ENCODE data around the gene MYO5C. TPM values are rescaled to one million over a fixed set of nuclear protein-coding genes. Genes with fewer than 3 reads are reported as not detected.

Gene MYO5C
- total RNA-seq, 6 experiments from 2014 or later = 0.02 to 0.10 TPM; not detected in 4

DNA sequence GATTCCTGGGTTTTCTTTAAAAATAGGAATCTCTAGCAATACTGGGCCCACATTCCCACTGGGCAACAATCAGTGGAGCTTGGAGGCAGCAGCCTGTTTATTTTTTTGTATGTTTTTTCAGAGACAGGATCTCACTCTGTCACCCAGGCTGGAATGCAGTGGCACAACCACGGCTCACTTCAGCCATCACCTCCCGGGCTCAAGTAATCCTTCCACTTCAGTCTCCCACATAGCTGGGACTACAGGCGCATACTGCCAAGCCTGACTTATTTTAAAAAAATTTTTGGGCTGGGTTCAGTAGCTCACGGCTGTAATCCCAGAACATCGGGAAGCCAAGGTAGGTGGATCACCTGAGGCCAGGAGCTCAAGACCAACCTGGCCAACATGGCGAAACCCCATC, 75.4 kb downstream of the MYO5C start:
- no peak for DNase-seq
- Mint-ChIP-seq H3K27ac (no peak overlapping the region), H3K4me3 (no peak overlapping the region), H3K27me3 (ENCODE audit: insufficient read depth) (peaks cover 7% of the 10 kb centered on the region; the same call in 1 of the 2 replicates), H3K9me3 (no peaks in the 10 kb centered on the region), H3K36me3 (ENCODE audit: low read depth) (no peaks in the 10 kb centered on the region), H3K4me1 (ENCODE audit: low read depth) (peaks cover 14% of the 10 kb centered on the region; the same call in 1 of the 2 replicates)
- TF ChIP-seq, protein P1, sequence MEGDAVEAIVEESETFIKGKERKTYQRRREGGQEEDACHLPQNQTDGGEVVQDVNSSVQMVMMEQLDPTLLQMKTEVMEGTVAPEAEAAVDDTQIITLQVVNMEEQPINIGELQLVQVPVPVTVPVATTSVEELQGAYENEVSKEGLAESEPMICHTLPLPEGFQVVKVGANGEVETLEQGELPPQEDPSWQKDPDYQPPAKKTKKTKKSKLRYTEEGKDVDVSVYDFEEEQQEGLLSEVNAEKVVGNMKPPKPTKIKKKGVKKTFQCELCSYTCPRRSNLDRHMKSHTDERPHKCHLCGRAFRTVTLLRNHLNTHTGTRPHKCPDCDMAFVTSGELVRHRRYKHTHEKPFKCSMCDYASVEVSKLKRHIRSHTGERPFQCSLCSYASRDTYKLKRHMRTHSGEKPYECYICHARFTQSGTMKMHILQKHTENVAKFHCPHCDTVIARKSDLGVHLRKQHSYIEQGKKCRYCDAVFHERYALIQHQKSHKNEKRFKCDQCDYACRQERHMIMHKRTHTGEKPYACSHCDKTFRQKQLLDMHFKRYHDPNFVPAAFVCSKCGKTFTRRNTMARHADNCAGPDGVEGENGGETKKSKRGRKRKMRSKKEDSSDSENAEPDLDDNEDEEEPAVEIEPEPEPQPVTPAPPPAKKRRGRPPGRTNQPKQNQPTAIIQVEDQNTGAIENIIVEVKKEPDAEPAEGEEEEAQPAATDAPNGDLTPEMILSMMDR (IDR thresholded peaks at IDR 0.05) = no peak

DNA sequence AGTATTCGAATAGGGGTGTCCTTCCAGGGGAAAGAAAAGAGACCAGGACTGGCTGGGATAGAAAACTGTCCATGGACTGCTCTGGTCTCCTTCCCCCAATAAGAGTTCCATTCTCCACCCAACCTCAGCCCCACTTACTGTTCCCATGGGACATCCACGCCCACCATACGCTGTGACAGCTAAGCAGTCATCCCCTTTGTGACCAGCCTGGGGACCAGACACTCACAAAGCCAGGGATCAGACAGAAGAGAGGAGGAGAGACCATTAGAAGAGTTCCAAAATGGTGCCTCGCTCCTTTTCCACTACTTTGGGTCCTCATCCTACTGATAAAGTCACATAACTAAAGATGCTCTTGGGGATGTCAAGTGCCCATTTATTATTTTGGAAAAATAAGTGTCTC, 76.8 kb downstream of the MYO5C start:
- peaks cover 19% of the 10 kb centered on the region for H3K4me1 Mint-ChIP-seq (ENCODE audit: low read depth)
- H3K9me3 Mint-ChIP-seq = no peaks in the 10 kb centered on the region
- H3K36me3 Mint-ChIP-seq (ENCODE audit: low read depth) = no peaks in the 10 kb centered on the region
- peaks cover 7% of the 10 kb centered on the region; the same call in 1 of the 2 replicates for H3K27me3 Mint-ChIP-seq (ENCODE audit: insufficient read depth)
- TF ChIP-seq, protein P1 (IDR thresholded peaks at IDR 0.05) = no peak
- no peak overlapping the region for H3K4me3 Mint-ChIP-seq
- DNase-seq = no peak
- H3K27ac Mint-ChIP-seq = no peak overlapping the region

DNA sequence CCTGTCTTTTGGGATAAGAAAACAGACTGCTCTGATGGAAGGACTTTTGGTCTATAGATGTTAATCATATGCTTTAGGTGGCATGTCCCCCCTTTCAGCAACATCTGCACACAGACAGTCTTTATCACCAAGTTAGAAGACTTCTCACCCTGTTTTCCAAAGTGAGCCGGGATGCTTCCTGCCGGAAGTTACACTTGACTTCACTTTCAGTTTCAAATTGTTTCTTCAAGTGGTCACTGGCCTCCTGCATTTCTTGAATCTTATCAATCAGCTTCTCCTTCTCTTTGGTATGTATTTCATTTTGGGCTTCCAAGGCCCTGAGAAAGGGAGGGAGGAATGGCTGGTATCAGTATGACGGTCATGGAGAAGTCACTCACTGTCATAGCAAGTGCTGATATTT, 77.2 kb downstream of the MYO5C start:
- Mint-ChIP-seq H3K27ac (no peak overlapping the region), H3K27me3 (ENCODE audit: insufficient read depth) (peaks cover 7% of the 10 kb centered on the region; the same call in 1 of the 2 replicates), H3K36me3 (ENCODE audit: low read depth) (no peaks in the 10 kb centered on the region), H3K4me3 (no peak overlapping the region), H3K9me3 (no peaks in the 10 kb centered on the region), H3K4me1 (ENCODE audit: low read depth) (peaks cover 23% of the 10 kb centered on the region)
- no peak for DNase-seq
- TF ChIP-seq, protein P1 (IDR thresholded peaks at IDR 0.05) = no peak

DNA sequence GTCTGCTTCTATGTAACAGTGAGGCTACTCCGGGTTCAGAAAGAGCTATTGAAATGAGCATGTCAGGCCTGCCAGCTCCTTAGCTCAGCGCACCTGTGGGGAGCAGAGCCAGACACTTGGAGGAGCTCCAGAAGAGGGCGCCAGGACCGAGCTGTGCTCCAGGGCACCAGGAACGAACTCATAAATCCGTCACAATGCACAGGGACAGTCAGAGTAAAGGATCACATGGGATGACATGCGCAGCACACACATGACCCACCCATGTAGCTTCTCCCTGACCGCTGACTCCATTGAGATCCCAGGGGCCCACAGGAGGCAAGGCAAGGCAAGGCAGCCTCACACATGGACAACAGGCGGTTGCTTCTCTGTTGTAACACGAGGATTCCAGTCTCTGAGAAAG, 78.4 kb downstream of the MYO5C start:
- Mint-ChIP-seq H3K4me3 (no peak overlapping the region), H3K27me3 (ENCODE audit: insufficient read depth) (peaks cover 3% of the 10 kb centered on the region), H3K4me1 (ENCODE audit: low read depth) (peaks cover 35% of the 10 kb centered on the region), H3K27ac (no peak overlapping the region), H3K36me3 (ENCODE audit: low read depth) (no peaks in the 10 kb centered on the region), H3K9me3 (no peaks in the 10 kb centered on the region)
- TF ChIP-seq, protein P1 (IDR thresholded peaks at IDR 0.05) = 0 out of 2 replicates have a peak, but pooled peaks have one; percentile 20
- no peak for DNase-seq

DNA sequence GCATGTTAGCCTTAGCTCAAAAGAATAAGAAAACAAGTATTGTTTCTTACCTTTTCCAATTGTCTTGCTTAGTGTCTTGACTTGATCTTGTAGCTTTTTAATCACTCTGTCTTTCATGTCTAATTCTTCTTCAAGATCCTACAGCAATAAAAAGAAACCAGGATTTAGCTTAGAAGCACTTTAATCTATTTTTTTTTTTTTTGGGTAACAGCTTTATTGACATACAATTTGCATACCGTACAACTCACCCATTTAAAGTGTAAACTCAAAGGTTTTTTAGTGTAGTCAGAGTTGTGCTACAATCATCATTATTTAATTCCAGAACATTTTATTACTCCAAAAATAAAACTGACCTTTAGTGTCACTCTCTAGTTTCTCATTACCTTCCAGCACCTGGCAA, 81.1 kb downstream of the MYO5C start:
- Mint-ChIP-seq H3K4me3 (no peak overlapping the region), H3K9me3 (no peaks in the 10 kb centered on the region), H3K36me3 (ENCODE audit: low read depth) (no peaks in the 10 kb centered on the region), H3K27ac (no peak overlapping the region), H3K4me1 (ENCODE audit: low read depth) (peaks cover 26% of the 10 kb centered on the region), H3K27me3 (ENCODE audit: insufficient read depth) (no peaks in the 10 kb centered on the region; the same call in 1 of the 2 replicates)
- DNase-seq = no peak
- TF ChIP-seq, protein P1 (IDR thresholded peaks at IDR 0.05) = no peak

DNA sequence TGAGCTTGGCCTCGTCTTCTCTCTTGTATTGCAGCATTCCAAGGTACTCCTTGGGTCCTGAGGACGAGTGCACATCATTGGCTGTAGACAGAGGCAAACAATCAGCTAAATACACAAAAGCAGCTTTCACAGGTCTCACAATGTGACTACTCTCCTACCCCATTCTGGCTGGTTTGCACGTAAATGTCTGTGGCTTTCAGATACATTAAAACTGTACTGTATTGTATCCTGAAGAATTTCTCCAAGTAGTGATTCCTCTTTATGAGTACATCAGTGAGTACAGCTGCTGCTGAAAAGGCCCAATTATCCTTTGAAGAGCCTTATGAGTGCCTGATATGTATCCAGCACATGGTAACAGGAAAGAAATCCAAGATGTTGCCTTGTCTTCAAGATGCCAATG, 82.4 kb downstream of the MYO5C start:
- TF ChIP-seq, protein P1 (IDR thresholded peaks at IDR 0.05) = no peak
- Mint-ChIP-seq H3K9me3 (no peaks in the 10 kb centered on the region), H3K36me3 (ENCODE audit: low read depth) (no peaks in the 10 kb centered on the region), H3K27me3 (ENCODE audit: insufficient read depth) (no peaks in the 10 kb centered on the region; the same call in 1 of the 2 replicates), H3K4me3 (no peak overlapping the region), H3K27ac (no peak overlapping the region), H3K4me1 (ENCODE audit: low read depth) (peaks cover 25% of the 10 kb centered on the region)
- no peak for DNase-seq
